Right lobe of liver (tissue), 4 donors: ENCODE results near the gene GGNBP2.

Experiments
- CTCF ChIP-seq, 4 donors: fragments of 200-600 bp in 3 of 4; fragments of 450-650 bp in 1 of 4; IDR thresholded peaks; one replicate each; pipeline versions ENCODE4 v1.5.1 to v1.8.0; 2016 to 2022; ENCODE audit warnings: antibody characterized with exemption in 4 of 4, mild to moderate bottlenecking in 2 of 4
- POLR2A ChIP-seq: fragments of 450-650 bp; IDR thresholded peaks from one replicate; pipeline ENCODE4 v1.6.1; 2017; ENCODE audit warnings: antibody characterized with exemption, mild to moderate bottlenecking
- donor health status: DM: no; HTN: no; CAD: no.
- donor health status: DM: no; HTN: no; CAD: no.
- donor health status: DM: no; HTN: yes; CAD: no.

GRCh38 chr17:36506249-36506826 is 38.4 kb upstream of the GGNBP2 start:
- TF ChIP-seq POLR2A (no peak), CTCF (IDR thresholded peaks at IDR 0.05) (no peak)
